HUES6 (cell line): ENCODE data around the gene ZFAND3.

Experiments
- H3K27ac ChIP-seq: 2 replicates; pipeline ENCODE4 v1.7.0; 2013; ENCODE audit warnings: low read depth, mild to moderate bottlenecking, low read length, inconsistent platforms
- H3K27me3 ChIP-seq: 2 replicates; pipeline ENCODE4 v1.6.1; 2013; ENCODE audit warnings: low read length; ENCODE audit not compliant: control insufficient read depth, insufficient read depth
- H3K36me3 ChIP-seq: 2 replicates; pipeline ENCODE4 v1.6.1; 2013; ENCODE audit warnings: low read length; ENCODE audit not compliant: control insufficient read depth, insufficient read depth
- H3K4me1 ChIP-seq: 2 replicates; pipeline ENCODE4 v1.6.1; 2013; ENCODE audit warnings: low read length; ENCODE audit not compliant: control insufficient read depth, insufficient read depth
- H3K4me3 ChIP-seq: 2 replicates; pipeline ENCODE4 v1.5.1; 2013; ENCODE audit warnings: low read depth, low read length
- H3K9ac ChIP-seq: one replicate; pipeline ENCODE4 v1.6.1; 2013; ENCODE audit warnings: mild to moderate bottlenecking, low read length
- H3K9me3 ChIP-seq: 2 replicates; pipeline ENCODE4 v1.6.1; 2013; ENCODE audit warnings: low read depth, low read length; ENCODE audit not compliant: control insufficient read depth, insufficient read depth

The ZFAND3 gene

DNA sequence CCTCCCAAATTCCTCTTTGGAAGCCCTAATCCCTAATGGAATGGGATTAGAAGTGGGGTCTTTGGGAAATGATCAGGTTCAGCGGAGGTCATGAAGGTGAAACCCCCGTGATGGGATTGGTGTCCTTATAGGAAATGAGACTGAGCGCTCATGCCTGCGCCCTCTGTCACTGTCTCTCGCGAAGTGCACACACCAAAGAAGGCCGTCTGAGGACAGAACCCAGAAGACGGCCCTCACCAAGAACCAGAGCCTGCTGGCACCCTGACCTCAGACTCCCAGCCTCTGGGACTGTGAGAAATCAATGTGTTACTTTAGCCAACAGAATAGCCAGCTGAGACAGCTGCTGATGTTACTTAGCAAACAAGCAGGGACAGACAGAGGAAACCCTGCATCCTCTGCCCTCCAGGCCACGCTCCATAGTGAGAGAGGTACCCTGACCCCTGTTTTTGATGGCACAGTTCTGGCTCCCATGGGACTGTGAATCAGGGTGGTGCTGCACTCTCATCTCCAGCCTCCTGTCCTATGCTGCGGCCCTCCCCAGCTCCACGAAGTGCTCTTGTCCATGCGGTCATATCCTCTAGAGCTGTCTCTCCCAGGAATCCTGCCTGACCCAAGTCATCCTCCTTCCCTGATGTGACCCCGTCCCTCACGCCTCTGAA is 369.3 kb downstream of the ZFAND3 start:
- Histone ChIP-seq H3K9ac (no peak overlapping the region), H3K9me3 (no peaks in the 10 kb centered on the region), H3K4me1 (peaks cover 32% of the 10 kb centered on the region), H3K27ac (no peak overlapping the region), H3K27me3 (no peaks in the 10 kb centered on the region), H3K4me3 (no peak overlapping the region), H3K36me3 (no peaks in the 10 kb centered on the region)

DNA sequence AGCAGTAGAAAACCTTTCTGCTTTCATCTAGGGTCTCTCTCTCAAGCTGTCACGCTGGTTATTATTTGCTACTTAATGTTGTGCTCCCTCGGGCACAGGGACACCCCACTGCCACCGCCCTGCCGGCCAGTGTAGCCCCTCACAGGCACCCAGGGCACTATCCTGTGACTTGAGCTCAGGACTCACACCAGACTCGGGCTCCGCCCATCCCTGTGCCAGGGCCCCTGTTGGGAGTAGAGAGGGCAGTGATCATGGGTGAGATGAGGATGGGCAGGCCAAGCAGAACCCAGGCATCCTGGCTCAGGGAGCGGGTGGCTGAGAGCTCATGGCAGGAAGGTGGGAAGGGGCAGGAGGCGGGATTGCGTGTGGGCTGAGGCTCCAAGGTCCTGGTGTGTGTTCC is 371.9 kb downstream of the ZFAND3 start:
- Histone ChIP-seq H3K27ac (no peak overlapping the region), H3K36me3 (no peaks in the 10 kb centered on the region), H3K9me3 (no peaks in the 10 kb centered on the region), H3K27me3 (no peaks in the 10 kb centered on the region), H3K4me3 (no peak overlapping the region), H3K4me1 (peaks cover 32% of the 10 kb centered on the region), H3K9ac (no peak overlapping the region)

DNA sequence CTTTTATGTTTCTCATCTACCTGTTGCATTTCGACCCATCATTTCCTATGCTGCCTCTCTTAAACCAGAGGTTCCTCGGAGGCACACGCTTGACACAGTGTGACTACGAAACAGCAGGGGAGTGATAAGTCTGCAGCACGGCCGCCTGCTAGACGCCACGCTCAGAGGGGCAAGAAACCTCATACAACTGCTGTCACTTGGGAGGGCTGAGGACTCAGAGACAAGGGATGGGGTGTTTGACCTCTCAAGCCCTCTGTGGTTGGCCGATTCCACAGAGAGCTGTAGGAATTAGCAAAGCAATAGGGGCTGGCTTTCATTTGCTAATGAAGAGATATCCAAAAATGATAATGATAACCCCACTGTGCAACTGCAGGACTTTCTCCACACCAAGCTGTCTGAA is 372.5 kb downstream of the ZFAND3 start:
- Histone ChIP-seq H3K27ac (no peak overlapping the region), H3K9ac (no peak overlapping the region), H3K36me3 (no peaks in the 10 kb centered on the region), H3K27me3 (no peaks in the 10 kb centered on the region), H3K9me3 (no peaks in the 10 kb centered on the region), H3K4me1 (peaks cover 31% of the 10 kb centered on the region), H3K4me3 (no peak overlapping the region)

DNA sequence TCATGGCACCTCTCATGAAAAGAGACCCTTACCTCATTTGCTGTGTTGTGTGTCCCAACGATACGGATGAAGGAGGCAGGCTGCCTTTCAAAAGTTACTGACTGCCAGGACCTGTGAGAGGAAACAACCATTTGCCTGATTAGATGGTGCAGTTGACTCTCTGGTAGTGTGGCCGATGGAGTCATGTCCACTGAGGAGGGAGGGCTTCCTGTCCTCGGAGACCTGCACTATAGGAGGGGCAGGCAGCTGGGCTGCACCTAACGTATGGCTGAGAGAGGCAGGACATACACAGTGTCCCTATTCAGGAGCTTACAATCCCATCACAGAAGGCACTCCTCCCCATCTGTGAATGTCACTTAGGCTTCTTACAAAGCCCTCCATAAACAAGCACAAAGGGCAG is 373.0 kb downstream of the ZFAND3 start:
- Histone ChIP-seq H3K27ac (no peak overlapping the region), H3K4me3 (no peak overlapping the region), H3K4me1 (peaks cover 26% of the 10 kb centered on the region), H3K27me3 (no peaks in the 10 kb centered on the region), H3K9me3 (no peaks in the 10 kb centered on the region), H3K9ac (no peak overlapping the region), H3K36me3 (no peaks in the 10 kb centered on the region)

DNA sequence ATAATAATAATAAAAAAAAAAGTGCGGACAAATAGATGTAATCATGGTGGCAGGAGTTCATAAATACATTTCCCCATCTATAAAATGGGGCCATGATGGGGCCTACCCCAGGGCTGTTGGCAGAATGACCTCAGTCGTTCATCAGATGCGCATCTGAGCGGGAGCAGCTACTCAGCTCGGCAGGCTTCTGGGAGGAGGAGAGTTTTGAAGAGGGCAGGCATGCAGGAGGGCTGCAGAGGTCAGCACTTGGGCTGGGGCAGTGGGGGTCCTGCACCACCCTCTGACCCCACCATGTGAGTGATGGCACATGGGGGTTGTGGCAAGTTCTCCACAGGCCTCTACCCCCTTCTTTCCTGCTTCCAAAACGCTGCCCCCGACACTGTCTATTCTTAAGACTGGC is 373.5 kb downstream of the ZFAND3 start:
- H3K9ac ChIP-seq, result no peak overlapping the region
- H3K4me3 ChIP-seq, result no peak overlapping the region
- no peak overlapping the region for H3K27ac ChIP-seq
- peaks cover 25% of the 10 kb centered on the region for H3K4me1 ChIP-seq
- H3K27me3 ChIP-seq, result no peaks in the 10 kb centered on the region
- H3K9me3 ChIP-seq, result no peaks in the 10 kb centered on the region
- H3K36me3 ChIP-seq, result no peaks in the 10 kb centered on the region

DNA sequence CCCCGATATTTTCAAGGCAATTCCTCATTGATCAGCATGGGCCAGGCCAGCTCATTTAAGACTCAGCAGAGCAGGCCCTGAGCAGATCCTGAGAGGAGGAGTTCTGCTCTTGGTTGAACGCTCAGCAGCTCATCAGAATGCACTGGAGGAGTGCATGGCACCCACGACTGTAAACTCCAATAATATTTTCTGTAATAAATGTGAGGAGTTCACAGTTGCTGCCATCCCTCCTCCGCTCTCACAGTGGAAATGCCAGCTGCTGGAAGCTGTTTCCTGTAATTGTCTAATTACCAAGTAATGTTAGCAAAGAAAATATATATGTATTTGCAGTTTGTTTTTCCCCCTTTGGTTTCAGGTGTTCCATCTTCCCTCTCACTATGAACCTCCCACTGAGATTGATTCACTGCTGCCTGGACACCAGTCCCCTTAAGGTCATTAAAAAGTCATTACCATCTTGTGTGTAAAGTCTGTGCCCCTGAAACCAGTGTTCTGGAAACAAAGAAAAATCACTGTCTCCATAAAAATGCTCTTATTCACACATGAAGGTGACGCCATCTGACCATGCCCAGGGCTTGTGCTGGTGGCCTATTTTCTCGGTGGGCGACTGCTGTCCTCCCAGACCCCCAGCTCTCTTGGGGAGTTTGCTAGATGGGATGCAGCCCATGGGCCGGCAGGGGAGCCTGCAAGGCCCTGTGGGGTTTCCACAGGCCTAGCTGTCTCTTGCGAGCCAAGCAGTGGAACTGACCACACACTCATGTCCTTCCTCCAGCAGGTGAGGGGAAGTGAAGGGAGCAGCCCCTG is 374.2 kb downstream of the ZFAND3 start:
- no peaks in the 10 kb centered on the region for H3K36me3 ChIP-seq
- no peak overlapping the region for H3K9ac ChIP-seq
- peaks cover 25% of the 10 kb centered on the region for H3K4me1 ChIP-seq
- H3K4me3 ChIP-seq, result no peak overlapping the region
- no peaks in the 10 kb centered on the region for H3K9me3 ChIP-seq
- no peak overlapping the region for H3K27ac ChIP-seq
- H3K27me3 ChIP-seq, result no peaks in the 10 kb centered on the region

DNA sequence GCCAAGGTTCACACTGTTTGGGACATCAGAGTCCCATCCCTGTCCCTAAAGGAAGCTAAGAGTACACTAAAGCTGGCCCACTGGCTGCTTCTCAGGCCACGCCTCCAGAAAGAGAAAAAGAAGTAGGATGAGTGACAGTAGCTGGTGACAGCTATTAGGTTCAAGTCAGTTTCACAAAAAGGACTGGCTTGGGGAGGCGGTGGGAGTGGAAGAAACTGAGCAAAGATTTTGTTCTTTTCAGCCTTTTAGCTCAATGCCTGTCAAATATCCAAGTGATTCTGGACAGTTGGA is 374.7 kb downstream of the ZFAND3 start:
- Histone ChIP-seq H3K4me1 (peaks cover 25% of the 10 kb centered on the region), H3K36me3 (no peaks in the 10 kb centered on the region), H3K27me3 (no peaks in the 10 kb centered on the region), H3K9ac (no peak overlapping the region), H3K4me3 (no peak overlapping the region), H3K9me3 (no peaks in the 10 kb centered on the region), H3K27ac (no peak overlapping the region)

DNA sequence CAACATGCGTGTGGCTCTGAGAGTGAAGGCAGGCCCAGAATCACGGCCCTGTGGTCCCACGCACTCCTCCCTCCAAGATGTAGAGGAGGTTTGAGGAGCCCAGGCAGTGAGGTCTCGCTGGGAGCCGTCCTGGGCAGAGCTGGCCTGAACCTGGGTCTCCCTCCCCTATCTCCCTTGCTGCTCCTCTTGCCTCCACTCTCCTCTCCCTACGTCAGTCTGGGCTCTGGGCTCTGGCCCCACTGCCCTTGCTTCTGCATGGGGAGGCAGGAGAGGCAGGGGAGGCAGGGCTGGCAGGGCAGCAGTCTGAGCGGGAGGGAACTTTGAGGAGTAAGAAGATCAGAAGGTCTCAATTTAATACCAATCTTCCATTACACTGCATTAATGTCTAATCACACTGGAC is 375.1 kb downstream of the ZFAND3 start:
- H3K4me3 ChIP-seq, result no peak overlapping the region
- H3K27ac ChIP-seq, result no peak overlapping the region
- H3K4me1 ChIP-seq, result peaks cover 25% of the 10 kb centered on the region
- H3K9me3 ChIP-seq, result no peaks in the 10 kb centered on the region
- H3K36me3 ChIP-seq, result no peaks in the 10 kb centered on the region
- H3K9ac ChIP-seq, result no peak overlapping the region
- H3K27me3 ChIP-seq, result no peaks in the 10 kb centered on the region

DNA sequence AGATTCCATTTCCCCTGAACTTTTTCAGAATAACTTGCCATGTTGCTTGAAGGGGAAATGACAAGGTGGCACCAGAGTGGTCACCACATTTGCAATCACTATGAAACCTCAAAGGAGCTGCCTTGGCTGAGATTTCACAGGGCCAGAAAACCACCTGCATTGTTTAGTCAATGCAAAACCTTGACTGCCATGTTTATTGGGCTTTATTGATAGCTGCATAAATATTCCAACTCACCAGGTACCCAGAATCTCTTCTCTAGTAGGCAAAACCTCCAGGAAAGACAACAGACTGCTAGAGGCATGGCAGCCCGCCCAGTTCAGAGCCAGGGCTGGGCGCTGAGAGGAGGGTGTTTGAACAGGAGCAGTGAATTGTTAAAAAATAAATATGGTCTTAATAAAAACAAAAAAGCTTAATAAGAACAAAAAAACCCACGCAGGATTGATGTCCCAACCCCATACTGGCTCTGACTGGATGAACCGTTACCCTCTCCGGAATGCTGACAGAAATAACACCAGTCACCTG is 375.6 kb downstream of the ZFAND3 start:
- H3K4me1 ChIP-seq, result peaks cover 25% of the 10 kb centered on the region
- H3K36me3 ChIP-seq, result no peaks in the 10 kb centered on the region
- no peak overlapping the region for H3K9ac ChIP-seq
- H3K27me3 ChIP-seq, result no peaks in the 10 kb centered on the region
- H3K9me3 ChIP-seq, result no peaks in the 10 kb centered on the region
- no peak overlapping the region for H3K27ac ChIP-seq
- no peak overlapping the region for H3K4me3 ChIP-seq

DNA sequence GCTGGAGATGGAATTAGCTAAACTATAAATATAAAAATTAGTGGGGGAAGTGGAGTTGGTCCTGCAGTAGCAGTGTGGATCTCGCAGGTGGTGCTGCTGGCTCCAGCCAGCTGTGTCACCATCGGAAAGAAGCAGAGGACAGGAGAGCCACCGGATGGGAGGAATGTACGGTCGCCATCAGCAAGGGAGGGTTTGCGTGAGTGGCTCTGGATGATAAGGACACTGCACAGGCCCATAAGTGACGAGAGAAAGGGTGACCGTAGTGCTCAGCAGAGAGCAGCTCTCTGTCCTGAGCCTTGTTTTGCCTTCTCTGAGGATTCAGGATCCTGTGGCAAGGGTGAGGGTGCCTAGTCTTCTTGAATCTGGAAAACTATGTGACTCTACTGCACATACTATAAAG is 378.7 kb downstream of the ZFAND3 start:
- H3K9ac ChIP-seq, result no peak overlapping the region
- H3K36me3 ChIP-seq, result no peaks in the 10 kb centered on the region
- no peak overlapping the region for H3K4me3 ChIP-seq
- no peak overlapping the region for H3K27ac ChIP-seq
- no peaks in the 10 kb centered on the region for H3K27me3 ChIP-seq
- H3K9me3 ChIP-seq, result no peaks in the 10 kb centered on the region
- peaks cover 6% of the 10 kb centered on the region; the same call in 1 of the 2 replicates for H3K4me1 ChIP-seq
